AG08396 (cell line): ENCODE data around the gene SHANK2.
A peak's percentile ranks its signal among the peaks of the same experiment; 100 is the strongest.

Experiments used
- DNase-seq: peaks from one replicate; pipeline ENCODE4 v3.0.0; 2012; ENCODE audit warnings: low spot score, mixed read lengths

Gene SHANK2

DNA sequence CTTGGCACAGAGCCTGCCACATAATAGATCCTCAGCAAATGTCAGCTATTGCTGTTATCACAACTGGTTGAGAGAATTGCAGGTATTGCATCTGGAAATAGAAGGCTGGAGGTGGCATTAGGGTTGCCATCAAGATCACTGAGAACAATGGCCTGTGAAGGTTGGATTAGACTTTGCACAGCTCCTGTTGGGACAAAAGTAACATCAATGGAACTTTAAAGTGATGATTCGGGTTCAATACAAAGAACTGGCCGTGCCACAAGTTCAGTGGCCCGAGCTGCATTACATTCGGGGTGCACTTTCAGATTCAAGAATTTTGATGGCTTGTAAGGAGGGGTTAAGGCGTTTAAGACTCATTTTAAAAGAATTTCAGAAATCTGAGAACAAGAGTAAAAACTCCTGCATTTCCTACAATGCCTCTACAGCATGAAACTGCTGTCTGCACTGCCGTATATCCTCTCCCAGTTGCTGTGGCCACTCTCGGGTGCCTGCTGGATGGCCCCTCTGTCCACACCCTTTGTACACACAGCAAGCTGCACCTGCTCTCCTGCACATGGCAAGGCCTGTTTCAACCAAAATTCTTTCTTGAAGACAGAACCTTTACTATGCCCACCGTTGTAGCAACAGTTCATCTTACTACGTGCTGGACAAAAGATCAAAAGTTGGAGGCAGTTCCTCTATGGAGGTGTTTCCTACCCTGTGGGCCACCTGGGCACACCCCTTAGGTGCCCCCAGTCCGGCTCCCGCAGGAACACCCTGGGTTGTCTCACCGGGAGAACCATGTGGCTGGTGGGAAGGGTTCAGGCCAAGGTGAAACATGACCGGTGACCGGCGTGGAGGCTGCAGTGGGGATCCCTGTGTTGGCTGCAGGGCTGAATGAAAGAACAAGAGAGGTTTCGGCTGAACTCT, 17.5 kb upstream of the SHANK2 start:
- peak; percentile 11 for DNase-seq

DNA sequence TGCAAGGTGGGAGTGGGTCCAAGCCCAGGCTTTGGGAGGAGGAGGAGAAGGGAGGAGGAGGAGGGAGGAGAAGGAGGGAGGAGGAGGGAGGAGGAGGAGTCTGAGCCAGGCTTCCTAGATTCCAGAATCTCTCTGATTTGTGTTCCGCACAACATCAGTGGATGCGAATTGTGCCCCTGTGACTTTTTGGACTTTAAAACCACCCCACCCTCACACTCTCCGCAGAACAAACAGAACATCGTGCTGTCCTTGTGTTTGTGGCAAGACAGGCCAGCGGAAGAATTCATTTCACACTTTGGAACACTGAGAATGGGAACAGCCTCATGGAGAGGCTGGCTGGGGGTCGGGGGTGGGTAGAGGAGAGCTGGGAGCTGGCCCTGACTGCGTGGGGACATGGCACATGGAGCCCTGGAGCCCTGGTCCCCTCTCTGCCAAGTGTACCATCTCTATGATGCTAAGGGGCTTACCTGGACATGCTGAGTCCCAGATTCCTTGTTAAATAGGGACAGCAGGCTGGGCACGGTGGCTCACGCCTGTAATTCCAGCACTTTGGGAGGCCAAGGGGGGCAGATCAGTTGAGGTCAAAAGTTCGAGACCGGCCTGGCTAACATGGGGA, 16.4 kb upstream of the SHANK2 start:
- DNase-seq: peak; percentile 1

DNA sequence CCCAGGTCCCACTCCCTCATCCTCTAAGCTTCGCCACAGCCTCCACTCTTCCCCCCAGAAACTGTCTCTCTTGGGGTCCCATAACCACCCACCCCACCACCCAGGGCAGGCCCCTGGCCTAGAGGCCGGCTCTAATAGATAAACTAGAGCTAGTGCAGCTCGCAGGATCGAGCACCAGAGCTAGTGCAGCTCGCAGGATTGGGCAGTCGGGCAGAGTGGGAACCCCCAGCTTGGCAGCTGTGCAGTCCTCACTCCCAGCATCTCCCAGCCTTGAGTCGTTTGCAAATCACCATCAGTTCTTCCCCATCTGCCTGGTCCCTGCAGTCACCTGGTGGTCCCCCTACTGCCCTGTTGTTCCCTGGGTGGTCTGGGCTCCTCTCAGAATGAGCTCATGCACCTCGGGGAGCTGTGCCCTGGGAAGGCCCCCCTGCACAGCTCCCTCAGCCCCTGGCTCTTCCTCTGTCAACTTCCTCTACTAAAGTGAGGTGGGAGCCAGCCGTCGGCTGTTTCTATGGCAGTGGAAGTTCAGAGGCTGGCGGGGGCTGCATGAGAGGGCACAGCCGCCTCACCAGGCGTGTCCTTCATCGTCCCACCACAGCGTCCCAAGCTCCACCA, 15.5 kb upstream of the SHANK2 start:
- no peak for DNase-seq

DNA sequence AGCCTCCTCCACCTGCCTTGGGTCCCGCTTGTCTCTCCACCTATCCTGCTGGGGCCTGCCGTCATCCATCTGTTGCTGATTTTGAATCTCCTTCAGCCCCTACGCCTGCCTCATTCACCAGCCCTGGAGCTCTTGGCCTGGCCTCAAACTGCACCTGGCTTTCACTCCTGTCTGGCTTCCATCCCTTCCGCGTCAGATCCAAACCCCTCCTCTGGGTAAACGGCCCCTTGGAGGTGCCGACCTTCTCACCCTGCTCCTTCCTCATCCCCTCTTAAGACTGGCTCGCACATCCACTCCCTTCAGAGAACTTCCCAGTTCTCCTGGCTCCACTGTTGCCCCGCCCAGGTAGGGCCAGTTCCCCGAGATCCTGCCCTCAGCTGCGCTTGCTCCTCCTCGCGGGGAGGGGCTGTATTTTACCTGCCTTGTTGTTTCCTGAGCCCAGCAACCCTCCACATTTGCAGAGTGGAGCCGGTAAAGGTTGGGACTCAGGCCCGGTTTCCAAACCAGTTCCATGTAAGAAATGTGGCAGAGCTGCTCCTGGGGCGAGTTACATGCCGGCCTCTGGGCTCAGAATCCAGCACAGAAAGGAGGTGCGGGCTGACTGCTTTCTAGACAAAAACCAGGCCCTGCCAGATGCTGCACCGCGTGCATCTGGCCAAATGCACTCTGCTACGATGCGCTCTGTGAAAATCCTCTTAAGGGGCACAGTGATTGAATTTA, 13.9 kb upstream of the SHANK2 start:
- no peak for DNase-seq

DNA sequence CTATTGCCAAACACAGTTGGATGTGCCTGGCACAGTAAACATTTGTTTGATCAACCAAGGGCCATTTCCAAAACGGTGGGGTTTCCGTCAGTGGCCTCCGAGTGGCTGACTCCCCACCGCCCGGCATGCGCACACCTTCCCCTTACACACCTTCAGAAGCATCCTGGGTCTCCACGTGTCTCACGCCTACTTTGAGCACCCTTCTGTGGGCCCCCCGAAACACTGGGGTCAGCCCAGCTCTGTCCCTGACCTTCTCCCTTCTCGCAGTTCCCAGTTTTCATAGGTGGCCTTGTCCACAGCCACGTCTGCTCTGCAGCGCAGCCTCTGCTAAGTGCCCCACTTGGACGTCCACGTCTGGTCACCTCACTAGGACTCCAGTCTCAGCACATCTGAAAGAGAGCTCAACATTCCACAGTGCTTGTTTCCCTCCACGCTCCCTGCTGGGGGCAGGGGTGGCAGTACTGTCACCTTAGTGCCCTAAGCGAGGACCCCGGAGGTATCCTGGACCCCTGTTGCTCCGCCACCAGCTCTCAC, 13.2 kb upstream of the SHANK2 start:
- DNase-seq: no peak

DNA sequence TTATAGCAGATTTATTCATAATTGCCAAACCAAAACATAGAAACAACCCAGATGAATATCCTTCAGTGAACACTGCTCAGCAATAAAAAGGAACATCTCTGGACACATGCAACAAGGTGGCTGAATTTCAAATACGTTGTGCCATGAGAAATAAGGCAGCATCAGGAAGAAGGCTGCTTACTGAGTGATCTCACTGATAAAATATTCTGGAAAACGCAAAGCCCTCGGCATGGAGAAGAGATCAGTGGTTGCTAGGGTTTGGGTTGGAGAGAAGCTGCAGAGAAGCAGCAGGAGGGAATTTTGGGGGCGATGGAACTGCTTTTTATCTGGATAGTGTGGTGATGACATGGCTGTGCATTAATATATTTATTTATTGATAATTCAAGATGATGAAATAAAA, 11.0 kb upstream of the SHANK2 start:
- no peak for DNase-seq

DNA sequence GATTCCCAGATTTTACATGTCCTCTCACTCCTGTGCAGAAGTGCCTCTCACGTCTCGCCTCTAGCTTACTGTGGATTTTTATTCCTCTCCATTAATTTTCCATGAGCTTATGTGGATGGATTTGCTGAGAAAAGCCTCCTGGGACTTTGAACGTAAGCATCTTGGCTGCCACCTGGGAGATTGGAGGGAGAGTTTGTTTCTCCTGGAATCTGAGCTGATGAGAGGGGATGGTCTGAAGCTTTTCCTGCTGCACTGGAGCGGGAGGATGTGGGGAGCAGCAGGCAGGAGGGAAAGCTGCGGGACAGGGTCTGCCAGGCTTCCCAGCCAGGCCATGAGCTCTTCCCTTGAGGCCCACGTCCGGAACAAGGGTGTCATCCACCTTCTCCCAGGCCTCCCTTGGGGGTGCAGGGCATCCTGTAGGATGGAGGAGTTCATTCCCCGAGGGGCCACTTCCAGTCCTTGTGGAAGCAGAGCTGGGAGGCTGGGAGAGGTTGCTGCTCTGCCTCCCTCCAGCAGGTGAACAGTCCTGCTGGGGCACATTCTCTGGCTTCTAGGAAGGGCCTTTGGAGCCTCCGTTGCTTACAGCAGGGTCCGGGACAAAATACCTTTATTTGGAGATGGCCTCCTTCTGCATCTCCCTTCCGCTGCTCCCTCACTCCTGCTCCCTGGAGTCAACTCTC, 3.6 kb upstream of the SHANK2 start:
- no peak for DNase-seq

DNA sequence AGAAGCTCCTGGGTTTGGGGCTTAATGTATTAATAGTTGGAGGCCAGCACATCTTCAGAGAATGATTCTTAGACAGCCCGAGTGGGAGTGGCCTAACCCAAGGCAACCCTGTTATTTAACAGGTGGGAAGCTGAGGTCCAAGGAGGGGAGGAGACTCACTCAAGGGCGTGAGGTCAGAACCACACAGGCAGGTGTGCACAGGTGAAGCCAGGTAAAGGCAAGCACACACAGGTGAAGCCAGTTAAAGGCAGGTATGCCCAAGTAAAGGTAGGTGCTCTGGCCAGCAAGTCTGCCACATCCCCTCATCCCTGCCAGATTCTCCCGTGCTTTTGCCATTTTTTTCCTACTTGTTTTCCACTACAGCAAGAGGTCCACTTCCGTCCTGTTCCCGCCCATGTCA, 2.9 kb upstream of the SHANK2 start:
- no peak for DNase-seq

DNA sequence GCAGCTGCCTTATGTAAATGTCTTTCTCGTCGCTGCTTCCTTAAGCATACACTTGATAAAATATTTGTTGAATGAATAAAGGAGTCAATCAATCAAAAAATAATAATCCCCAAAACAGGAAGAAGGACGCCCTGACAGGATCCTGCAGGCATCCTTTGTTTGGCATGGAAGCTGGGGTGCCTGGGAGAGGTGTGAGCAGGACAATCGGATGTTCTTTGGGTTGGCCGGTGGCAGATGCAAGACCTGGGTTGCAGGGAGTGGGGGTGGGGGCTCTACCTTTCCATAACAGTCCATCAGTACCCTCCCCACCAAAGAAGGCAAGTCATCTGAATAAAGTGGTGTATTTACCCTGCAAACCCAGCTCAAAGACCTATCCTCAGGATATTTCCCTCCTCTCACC, 1.4 kb upstream of the SHANK2 start:
- DNase-seq: no peak

DNA sequence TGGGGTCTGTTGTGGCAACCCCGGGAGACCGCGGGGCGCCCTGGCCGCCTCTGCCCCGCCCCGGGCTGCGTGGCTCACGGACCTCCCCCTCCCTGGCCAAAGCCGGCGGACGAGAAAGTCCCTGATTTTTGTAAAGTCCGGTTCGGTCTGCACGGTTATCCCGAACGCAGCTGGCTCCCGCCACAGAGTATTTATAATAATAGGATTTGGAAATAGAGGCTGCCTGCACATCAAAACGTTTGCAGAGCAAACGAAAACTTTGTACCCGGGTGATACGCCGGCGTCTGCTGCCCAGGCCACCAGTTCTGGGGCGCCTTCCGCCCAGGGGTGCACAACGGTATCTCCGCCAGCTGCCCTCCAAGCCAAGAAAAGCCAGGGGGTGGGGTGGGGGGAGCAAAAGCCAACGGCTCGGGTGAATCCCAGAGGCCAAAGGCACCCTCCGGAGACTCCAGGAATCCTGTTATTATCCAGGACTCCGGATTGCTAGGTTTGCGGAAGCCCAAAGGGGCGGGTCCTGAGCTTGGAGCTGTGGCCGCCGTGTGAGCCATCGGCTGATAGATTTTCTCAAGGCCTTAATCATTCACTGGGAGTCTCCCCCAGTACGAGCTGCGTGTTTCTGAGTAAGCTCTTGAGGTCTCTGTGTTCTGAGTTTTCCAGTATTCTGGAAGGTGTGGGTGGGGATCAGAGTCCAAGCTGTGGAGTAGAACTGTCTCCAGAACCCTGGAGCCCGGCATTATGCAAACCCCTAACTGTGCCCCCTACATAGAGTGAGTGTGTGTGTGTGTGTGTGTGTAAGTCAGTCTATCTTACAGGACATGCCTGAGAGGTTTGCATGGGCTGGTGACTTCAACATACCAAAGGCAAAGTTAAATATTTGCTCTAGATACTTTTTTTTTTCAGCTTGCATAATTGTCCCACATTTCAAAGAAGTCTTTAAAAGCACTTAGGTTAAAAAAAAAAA, 673 bp upstream of the SHANK2 start:
- peak; percentile 82 for DNase-seq

DNA sequence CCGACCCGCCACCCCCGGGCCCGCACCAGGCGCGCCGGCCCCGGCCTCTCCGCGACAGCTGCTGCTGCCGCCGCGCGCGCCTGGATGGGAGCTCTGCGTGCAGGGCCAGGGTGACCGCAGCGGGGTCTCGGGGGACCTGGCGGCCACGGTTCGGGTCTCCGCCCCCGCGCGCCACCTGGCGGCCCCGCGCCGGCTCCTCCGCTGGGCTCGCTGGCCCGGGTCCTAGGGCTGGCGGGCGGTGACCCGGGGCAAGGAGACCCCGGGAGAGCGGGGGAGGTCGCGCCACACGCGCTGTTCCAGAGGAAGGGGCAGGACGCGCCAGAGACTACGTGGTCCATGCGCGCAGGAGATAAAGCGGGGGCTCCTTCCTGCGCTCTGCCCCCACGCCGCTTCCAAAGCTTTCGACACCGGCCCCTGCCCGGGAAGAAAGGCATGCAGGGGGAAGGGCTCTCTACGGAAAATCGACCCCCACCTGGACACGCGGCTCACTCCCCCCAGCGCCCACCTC, 562 bp downstream of the SHANK2 start:
- DNase-seq: peak; percentile 73

DNA sequence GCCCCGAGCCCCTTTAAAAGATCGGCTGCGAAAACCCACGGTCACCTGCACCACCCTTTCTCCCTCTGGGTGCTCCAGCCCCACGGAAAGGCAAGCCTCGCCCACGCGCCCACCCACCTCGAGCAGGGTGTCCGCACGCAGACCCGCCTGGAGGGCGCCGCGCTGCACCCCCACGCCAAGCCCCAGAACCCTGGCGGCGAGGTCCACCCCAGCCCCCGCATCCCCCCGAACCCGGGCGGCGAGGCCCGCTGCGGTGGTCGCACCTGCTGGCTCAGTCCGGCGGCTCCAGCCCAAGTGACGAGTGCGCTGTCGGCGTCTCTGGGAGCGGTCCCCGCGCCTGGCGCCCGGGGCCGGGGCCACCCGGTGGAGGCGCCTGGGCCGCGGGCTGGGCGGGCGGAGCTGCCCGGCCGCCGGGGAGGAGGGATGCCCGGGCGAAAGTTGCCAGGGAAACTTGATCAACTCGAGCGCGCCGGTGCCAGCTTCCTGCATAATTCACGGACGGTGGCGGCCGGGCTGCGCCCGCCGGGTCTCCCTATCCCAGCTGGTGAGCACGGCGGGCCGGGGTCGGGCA, 1.1 kb downstream of the SHANK2 start:
- DNase-seq: peak; percentile 80

DNA sequence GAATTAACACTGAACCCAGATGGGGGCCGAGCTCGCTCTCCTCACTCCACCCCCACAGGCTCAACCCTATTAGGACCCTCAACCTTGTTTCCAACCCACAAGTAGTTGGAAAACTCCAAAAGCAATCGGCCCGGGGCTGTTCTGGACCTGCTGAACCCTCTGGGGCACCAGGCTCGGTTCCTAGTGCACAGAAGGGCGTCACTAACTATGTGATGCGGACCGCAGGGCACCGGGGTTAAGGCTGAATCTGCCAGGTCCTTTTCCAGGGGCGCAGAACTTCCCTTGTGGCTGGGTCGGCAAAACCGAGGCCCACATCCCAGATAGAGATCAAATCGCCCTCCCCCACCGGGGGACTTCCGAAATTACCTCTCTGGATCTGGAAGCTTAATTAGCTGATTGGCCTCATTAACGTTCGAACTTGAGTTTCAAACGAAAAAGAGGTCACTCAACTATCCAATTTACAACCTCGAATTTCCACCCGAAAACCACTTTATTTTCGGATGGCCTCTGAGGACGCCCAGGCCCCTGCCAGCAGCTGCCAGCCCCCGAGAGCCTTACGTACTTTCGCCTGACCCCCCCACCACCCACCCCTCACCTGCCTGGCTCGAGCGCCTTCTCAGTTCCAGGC, 1.7 kb downstream of the SHANK2 start:
- no peak for DNase-seq

DNA sequence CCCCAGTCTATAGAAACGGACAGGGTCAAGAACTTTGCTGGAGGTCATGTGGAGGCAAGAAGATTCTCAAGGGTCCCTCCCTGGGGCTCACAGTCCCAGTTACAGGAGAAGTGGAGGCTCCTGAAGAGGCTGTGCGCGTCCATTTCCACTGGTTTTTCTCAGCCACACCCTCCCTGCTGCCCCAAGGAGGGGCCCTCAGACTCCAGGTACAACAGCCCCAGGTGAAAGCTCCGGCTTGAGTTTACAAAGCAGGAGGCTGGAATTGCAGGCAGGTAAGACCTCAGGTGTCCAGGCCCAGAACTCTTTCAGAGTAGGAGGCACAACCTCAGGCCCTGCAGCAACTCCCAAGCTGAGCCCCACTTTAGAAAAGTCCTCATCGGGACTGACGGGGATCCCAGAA, 3.1 kb downstream of the SHANK2 start:
- DNase-seq: no peak

DNA sequence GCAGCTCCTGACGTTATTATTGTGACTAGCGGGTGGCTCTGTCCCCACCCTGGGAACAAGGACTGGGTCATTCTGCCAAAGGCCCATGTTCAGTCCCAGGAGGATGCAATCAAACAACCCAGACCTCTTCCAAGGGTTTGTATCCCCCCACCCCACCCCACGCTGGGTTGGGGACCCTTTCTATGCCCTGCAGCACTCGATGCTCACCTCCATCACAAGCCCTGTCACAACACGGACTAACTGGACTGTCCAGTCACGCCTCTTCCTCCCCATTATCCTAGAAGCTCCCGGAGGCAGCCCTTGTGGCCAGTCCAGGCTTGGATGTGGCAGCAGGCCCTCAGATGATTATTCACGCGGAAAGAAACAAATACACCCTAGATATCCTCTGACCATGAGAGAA, 3.7 kb downstream of the SHANK2 start:
- DNase-seq: no peak

DNA sequence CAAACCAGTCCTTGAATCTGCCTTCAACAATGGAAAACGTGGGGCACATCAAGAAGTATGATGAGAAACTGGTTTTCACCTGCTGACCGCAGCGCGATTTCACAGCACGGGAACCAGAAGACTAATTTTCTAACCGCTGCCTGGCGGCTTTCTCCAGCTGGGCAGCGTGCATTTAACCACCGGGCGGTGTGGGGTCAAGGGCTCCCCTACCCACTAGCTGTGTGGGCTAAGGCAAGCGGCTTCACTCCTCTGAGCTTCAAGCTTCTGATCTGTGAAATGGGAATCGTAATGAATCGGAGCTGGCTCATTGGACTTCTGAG, 4.2 kb downstream of the SHANK2 start:
- no peak for DNase-seq

DNA sequence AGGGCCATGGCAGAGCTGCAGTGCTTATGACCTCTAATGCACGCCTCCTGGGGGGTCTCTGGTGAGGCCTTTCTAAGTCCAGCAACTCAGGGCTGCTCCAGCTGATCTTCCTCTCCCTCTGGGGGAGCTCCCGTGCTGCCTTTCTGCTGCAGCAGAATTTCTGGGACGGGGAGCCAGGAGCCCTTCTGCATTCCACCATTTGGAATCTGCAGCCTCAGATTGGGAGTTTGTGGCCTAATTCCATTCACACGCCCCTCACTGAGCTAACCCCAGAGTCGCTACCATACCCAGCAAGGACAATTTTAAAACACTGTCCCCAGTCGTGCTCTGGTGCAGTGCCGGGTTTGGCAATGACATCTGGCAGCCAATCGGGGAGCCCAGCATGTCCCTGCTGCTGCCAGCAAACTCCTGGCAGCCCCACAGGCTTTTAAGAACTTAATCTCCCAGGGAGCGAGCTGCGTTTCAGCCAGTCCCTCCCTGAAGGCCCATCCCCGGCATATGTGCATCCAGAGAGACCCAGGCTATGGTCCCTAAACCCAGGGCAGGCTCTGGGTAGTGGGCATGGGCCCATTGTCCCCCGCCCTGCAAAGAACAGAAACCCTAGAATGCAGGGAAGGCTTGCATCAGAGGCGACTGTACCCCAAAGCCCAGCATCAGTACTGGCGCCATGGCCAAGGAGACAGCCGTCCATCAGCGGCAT, 4.7 kb downstream of the SHANK2 start:
- no peak for DNase-seq

DNA sequence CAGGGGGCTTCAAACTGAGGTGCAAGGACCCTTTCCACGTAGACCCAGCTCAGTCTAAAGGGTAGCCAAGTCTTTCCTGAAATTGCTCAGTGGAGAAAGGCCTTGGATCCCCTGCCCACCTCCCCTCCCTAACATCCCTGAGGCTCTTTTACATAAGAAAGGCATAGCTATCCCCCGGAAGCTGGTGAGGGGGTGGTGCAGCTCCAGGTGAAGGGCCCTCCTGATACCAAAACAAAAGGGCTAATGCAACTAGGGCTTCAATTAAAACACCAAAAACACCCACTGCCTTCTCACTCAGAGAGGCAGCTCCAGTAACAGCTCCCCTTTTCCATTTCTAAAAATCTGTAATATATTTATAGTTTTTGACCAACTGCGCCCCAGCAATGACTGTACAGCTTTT, 5.8 kb downstream of the SHANK2 start:
- no peak for DNase-seq
